Astrocyte (in vitro differentiated cells and primary cell): ENCODE measurements around the gene ZMIZ1. TPM values are rescaled to one million over a fixed set of nuclear protein-coding genes. Genes with fewer than 3 reads are reported as not detected.
"Not testable (repeated sequence)": the region's sequence is repeated elsewhere in the genome, so short reads cannot be mapped to it uniquely, and the experiment has no call there.

ENCODE experiments used
- DNase-seq: peaks from one replicate; pipeline ENCODE4 v3.0.0-alpha.2; 2010; ENCODE audit warnings: low read depth
- FAIRE-seq: peaks from 2 replicates; lab custom pipeline; 2011; peaks lifted over from hg19 to GRCh38; lab: Jason Lieb, UNC
- H2AFZ ChIP-seq: 2 replicates; pipeline ENCODE4 v1.6.0; 2012; ENCODE audit warnings: low read depth, low read length, inconsistent platforms
- H3K27ac ChIP-seq: 2 replicates; pipeline ENCODE4 v1.5.1; 2011; ENCODE audit warnings: low read depth, low read length, inconsistent platforms
- H3K27me3 ChIP-seq: 2 replicates; pipeline ENCODE4 v1.6.0; 2011; ENCODE audit warnings: low read length, inconsistent platforms; ENCODE audit not compliant: insufficient read depth
- H3K36me3 ChIP-seq: 2 replicates; pipeline ENCODE4 v1.5.1; 2011; ENCODE audit warnings: low read length, inconsistent platforms; ENCODE audit not compliant: insufficient read depth
- H3K4me1 ChIP-seq: 2 replicates; pipeline ENCODE4 v1.5.1; 2011; ENCODE audit warnings: low read length, inconsistent platforms; ENCODE audit not compliant: insufficient read depth
- H3K4me2 ChIP-seq: 2 replicates; pipeline ENCODE4 v1.6.0; 2012; ENCODE audit warnings: low read length, inconsistent platforms
- H3K4me3 ChIP-seq: 2 replicates; pipeline ENCODE4 v1.5.1; 2011; ENCODE audit warnings: low read depth, mild to moderate bottlenecking, low read length, inconsistent platforms; ENCODE audit not compliant: insufficient read depth
- H3K79me2 ChIP-seq: 2 replicates; pipeline ENCODE4 v1.6.0; 2012; ENCODE audit warnings: mild to moderate bottlenecking, low read length, inconsistent platforms; ENCODE audit not compliant: insufficient read depth
- H3K9ac ChIP-seq: 2 replicates; pipeline ENCODE4 v1.6.0; 2012; ENCODE audit warnings: mild to moderate bottlenecking, low read length, inconsistent platforms
- H3K9me3 ChIP-seq: 2 replicates; pipeline ENCODE4 v1.5.1; 2012; ENCODE audit warnings: low read depth, mild to moderate bottlenecking, low read length, inconsistent platforms; ENCODE audit not compliant: insufficient read depth
- H4K20me1 ChIP-seq: 2 replicates; pipeline ENCODE4 v1.6.0; 2012; ENCODE audit warnings: low read length, inconsistent platforms; ENCODE audit not compliant: insufficient read depth
- H3K27ac Mint-ChIP-seq: one replicate; pipeline ENCODE4 v1.8.0; 2021; ENCODE audit warnings: mild to moderate bottlenecking, mixed read lengths; ENCODE audit not compliant: unreplicated experiment
- H3K27me3 Mint-ChIP-seq: one replicate; pipeline ENCODE4 v1.8.0; 2021; ENCODE audit warnings: low read depth, mixed read lengths; ENCODE audit not compliant: unreplicated experiment
- H3K36me3 Mint-ChIP-seq: one replicate; pipeline ENCODE4 v1.8.0; 2021; ENCODE audit warnings: low read depth, mixed read lengths; ENCODE audit not compliant: unreplicated experiment
- H3K4me1 Mint-ChIP-seq: one replicate; pipeline ENCODE4 v1.8.0; 2021; ENCODE audit warnings: low read depth, mixed read lengths; ENCODE audit not compliant: unreplicated experiment
- H3K4me3 Mint-ChIP-seq: one replicate; pipeline ENCODE4 v1.8.0; 2021; ENCODE audit warnings: mild to moderate bottlenecking, moderate library complexity, mixed read lengths; ENCODE audit not compliant: unreplicated experiment
- H3K9me3 Mint-ChIP-seq: one replicate; pipeline ENCODE4 v1.8.0; 2021; ENCODE audit warnings: mild to moderate bottlenecking, mixed read lengths; ENCODE audit not compliant: unreplicated experiment
- CTCF ChIP-seq: IDR thresholded peaks from 2 replicates; pipeline ENCODE4 v1.5.1; 2011; ENCODE audit warnings: low read depth, mild to moderate bottlenecking, inconsistent platforms, low read length, moderate library complexity; ENCODE audit not compliant: insufficient read depth
- EZH2 ChIP-seq: IDR thresholded peaks from 2 replicates; pipeline ENCODE4 v1.6.1; 2012; ENCODE audit warnings: mild to moderate bottlenecking, low read length, inconsistent platforms; ENCODE audit not compliant: insufficient read depth
- total RNA-seq: library from RNA; stranded (reverse); gene quantifications from 2 replicates; pipeline ENCODE4 v1.2.1, GENCODE V29; 2021

Gene ZMIZ1
- total RNA-seq, 1 donor from 2014 or later: 45.5 TPM

GRCh38 chr10:79336276-79336675, 267.5 kb downstream of the ZMIZ1 start:
- no peak overlapping the region for H2AFZ ChIP-seq
- peaks cover 10% of the 10 kb centered on the region for H3K4me1 Mint-ChIP-seq
- no peak overlapping the region for H3K4me2 ChIP-seq
- H3K9ac ChIP-seq: no peak overlapping the region
- no peaks in the 10 kb centered on the region for H3K36me3 ChIP-seq
- H3K9me3 Mint-ChIP-seq: peaks cover 9% of the 10 kb centered on the region
- TF ChIP-seq CTCF: no peak
- no peak for TF ChIP-seq EZH2
- no peaks in the 10 kb centered on the region for H3K36me3 Mint-ChIP-seq
- H3K4me3 ChIP-seq: no peak overlapping the region
- no peaks in the 10 kb centered on the region for H4K20me1 ChIP-seq
- no peak for FAIRE-seq
- no peak overlapping the region for H3K4me3 Mint-ChIP-seq
- no peak for DNase-seq
- H3K27me3 ChIP-seq: no peaks in the 10 kb centered on the region
- no peaks in the 10 kb centered on the region for H3K9me3 ChIP-seq
- no peak overlapping the region for H3K27ac ChIP-seq
- H3K4me1 ChIP-seq: peaks cover 10% of the 10 kb centered on the region
- no peaks in the 10 kb centered on the region for H3K79me2 ChIP-seq
- no peak overlapping the region for H3K27ac Mint-ChIP-seq
- H3K27me3 Mint-ChIP-seq: peaks cover 14% of the 10 kb centered on the region

GRCh38 chr10:79336739-79337138, 268.0 kb downstream of the ZMIZ1 start:
- H2AFZ ChIP-seq: no peak overlapping the region
- H3K4me1 ChIP-seq: peaks cover 6% of the 10 kb centered on the region
- no peak for FAIRE-seq
- H4K20me1 ChIP-seq: no peaks in the 10 kb centered on the region
- H3K27ac Mint-ChIP-seq: no peak overlapping the region
- no peak for DNase-seq
- no peaks in the 10 kb centered on the region for H3K36me3 ChIP-seq
- TF ChIP-seq CTCF: no peak
- TF ChIP-seq EZH2: no peak
- H3K27me3 Mint-ChIP-seq: peaks cover 14% of the 10 kb centered on the region
- H3K4me3 ChIP-seq: no peak overlapping the region
- H3K36me3 Mint-ChIP-seq: no peaks in the 10 kb centered on the region
- no peak overlapping the region for H3K27ac ChIP-seq
- H3K4me3 Mint-ChIP-seq: no peak overlapping the region
- no peak overlapping the region for H3K9ac ChIP-seq
- no peaks in the 10 kb centered on the region for H3K9me3 ChIP-seq
- peaks cover 9% of the 10 kb centered on the region for H3K9me3 Mint-ChIP-seq
- no peaks in the 10 kb centered on the region for H3K79me2 ChIP-seq
- H3K27me3 ChIP-seq: no peaks in the 10 kb centered on the region
- no peak overlapping the region for H3K4me2 ChIP-seq
- peaks cover 10% of the 10 kb centered on the region for H3K4me1 Mint-ChIP-seq

GRCh38 chr10:79337783-79338469, 269.2 kb downstream of the ZMIZ1 start:
- not testable (repeated sequence) for H4K20me1 ChIP-seq, H3K4me3 Mint-ChIP-seq, H3K79me2 ChIP-seq, H2AFZ ChIP-seq, H3K36me3 ChIP-seq, H3K27ac Mint-ChIP-seq, H3K9me3 ChIP-seq, DNase-seq, H3K9me3 Mint-ChIP-seq, FAIRE-seq, H3K4me1 ChIP-seq, H3K4me2 ChIP-seq, H3K27ac ChIP-seq, H3K4me3 ChIP-seq, H3K27me3 ChIP-seq, H3K36me3 Mint-ChIP-seq, H3K9ac ChIP-seq
- Mint-ChIP-seq H3K27me3 (peaks cover 14% of the 10 kb centered on the region), H3K4me1 (peaks cover 10% of the 10 kb centered on the region)
